ENCODE measurements around the gene PGAM1.
"Not testable (repeated sequence)": the region's sequence is repeated elsewhere in the genome, so short reads cannot be mapped to it uniquely, and the experiment has no call there.

PGAM1 gene

DNA sequence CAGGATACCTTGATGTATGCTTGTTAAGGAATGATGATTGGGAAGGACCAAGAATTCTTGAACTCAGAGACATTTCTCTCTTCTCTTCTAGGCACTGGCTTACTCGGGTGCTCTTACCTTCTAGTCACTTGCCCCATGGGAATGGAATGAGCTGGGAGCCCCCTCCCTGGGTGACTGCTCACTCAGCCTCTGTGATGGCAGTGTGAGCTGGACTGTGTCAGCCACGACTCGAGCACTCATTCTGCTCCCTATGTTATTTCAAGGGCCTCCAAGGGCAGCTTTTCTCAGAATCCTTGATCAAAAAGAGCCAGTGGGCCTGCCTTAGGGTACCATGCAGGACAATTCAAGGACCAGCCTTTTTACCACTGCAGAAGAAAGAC is 30.7 kb downstream of the PGAM1 start:
- DNase-seq (ENCODE audit: low read depth in 3 of 3): no peak

DNA sequence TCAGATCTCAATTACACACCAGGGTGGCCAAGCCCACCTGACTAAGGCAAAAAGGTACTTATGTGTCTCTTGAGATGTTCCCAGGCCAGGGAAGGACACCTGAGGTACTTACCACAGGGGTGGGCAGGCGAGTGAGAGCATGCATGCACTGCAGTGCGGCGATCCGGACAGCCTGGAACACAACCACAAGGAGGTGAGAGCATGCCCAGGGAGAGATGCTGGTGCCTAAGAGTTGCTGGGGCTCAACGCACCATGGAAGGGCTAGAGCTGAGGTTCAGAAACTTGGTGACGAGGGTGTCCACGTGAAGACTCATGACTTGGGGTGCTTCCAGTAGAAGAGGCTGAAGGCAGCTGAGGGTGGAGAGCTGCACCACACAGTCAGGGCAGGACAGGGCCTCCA is 33.1 kb downstream of the PGAM1 start:
- DNase-seq (ENCODE audit: low read depth in 3 of 3): no peak

DNA sequence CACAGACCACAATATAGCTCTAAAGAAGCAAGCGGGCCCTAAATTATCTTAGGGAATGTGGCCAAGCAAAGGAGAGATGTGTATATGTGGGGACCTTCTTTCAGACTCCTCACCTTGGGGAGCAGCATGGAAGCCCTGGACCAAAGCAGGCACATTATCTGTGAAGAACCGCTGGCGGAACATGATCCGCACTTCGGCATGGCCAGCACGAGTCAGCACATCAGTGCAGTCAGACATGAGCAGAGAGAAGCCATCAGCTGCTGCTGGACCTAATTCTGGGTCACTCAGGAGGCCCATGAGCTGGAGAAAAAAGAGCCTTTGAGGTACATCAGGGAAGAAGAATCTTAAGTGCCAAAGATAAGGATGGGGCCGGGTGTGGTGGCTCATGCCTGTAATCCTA is 33.9 kb downstream of the PGAM1 start:
- DNase-seq (ENCODE audit: low read depth in 3 of 3): no peak

DNA sequence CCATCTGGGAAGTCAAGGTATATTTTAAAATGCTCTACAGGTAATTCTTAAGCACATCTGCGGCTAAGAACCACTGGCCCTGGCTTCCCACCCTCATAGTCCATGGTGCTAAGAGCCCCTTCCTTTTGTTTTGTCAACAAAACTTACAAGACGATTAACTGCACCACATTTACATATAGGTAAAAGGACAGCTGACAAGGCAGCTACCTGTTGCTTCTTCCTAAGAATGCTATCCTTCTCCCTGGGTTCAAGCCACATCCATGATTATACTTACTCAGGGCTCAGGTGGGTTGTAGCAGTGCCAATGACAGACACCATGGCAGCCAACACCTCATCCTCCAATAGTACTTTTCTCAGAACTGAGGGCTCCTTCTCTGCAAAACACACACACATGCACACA is 36.3 kb downstream of the PGAM1 start:
- DNase-seq (ENCODE audit: low read depth in 3 of 3): no peak

DNA sequence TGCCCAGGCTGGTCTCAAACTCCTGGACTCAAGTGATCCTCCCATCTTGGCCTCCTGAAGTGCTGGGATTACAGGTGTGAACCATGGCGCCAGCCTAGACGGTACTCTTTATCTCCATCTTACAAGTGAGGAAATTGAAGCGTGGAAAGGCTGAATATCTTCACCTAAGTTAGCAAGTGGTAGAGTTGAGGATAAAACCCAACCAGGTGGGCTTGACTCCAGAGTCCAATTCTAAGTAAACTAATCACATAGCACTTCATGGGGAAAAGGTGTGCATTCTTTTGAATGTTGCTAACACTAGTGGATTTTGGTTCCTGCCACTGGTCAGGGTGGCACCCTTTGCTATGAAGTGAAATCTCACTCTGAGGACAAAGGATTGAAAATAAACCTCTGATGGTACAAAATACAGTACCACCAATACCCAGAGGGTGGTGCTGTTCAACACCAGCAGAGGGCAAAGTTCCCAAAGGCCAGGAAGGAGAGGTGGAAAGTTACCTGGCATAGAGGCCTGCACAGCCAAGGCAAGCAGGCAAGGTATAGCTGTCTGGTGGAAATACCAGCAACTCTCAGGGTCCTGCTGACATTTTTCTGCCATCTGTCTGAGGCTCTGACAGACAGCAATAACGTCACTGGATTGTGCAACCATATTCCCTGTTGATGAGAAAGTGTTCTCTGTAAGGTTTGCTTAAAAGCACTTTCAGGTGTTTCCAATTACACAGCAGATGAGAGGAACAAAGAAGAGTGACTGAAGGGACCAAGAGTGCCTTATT is 37.6 kb downstream of the PGAM1 start:
- DNase-seq (ENCODE audit: low read depth in 3 of 3): no peak

DNA sequence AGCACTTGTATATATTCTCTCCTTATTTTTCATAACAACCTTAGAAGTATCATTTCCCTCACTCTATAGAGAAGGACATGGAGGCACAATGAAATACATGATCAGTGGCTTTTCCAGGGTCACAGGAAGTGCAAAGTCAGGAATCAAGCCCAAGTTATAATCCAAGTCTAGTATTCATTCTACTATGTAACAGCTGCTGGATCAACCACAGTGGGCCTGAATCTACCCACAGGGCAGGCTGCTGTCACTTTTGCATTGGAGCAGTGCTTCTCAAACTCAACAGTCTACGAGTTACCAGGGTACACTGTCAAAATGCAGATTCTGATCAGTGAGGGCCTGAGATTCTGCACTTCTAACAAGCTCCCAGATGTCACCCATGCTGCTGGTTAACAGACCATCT is 38.2 kb downstream of the PGAM1 start:
- no peak for DNase-seq (ENCODE audit: low read depth in 3 of 3)

DNA sequence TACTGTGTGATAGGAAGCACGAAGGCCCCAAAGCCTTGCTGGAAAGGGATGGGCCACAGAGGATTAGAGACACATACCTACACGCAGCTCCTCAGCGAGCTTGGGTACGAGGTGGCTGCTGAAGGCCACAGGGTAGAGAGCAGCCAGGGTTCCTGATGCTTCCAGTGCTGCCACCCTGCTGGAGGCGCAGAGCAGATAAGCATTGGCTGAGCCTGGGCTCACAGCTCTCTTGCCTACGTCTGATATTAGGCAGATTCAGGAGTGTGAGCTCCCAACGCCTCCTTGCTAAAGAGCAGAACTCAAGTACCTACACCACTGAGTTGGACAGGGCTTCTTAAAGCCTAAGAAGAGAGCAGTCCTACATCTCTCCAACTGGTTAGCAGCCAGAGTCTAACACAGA is 40.0 kb downstream of the PGAM1 start:
- no peak for DNase-seq (ENCODE audit: low read depth in 3 of 3)

DNA sequence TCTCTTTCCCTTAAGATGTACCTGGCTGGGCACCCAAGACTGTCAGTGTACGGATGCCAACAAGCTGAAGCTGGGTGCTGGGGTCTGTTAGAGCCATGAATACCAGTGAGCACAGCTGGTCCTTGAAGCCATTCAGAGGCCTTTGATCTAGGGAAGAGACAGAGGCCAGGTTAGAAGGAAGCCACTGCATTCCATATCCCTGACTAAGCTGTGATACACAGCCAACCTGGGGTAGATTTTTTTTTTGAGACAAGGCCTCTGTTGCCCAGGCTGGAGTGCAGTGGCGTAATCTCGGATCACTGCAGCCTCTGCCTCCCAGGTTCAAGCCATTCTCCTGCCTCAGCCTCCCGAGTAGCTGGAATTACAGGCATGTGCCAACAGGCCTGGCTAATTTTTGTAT is 40.8 kb downstream of the PGAM1 start:
- no peak for DNase-seq (ENCODE audit: low read depth in 3 of 3)

DNA sequence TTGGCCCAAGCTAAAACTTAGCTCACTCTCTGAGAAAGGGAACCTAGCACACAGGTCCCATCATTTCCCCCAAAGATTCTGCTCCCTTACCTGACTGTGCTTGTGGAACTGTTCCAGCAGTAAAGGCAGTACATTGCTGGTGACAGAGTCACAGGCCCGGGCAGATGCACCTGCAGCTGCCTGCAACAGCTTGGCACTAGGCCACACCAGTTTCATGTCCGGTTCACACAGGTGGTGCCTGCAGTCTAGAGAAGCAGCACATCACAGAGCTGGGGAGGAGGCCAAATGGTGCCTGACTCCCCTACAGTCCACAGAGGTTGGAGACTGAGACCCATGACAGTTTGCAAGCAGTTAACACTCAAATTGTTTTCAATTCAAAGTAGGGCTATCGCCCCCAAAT is 42.2 kb downstream of the PGAM1 start:
- no peak for DNase-seq (ENCODE audit: low read depth in 3 of 3)

DNA sequence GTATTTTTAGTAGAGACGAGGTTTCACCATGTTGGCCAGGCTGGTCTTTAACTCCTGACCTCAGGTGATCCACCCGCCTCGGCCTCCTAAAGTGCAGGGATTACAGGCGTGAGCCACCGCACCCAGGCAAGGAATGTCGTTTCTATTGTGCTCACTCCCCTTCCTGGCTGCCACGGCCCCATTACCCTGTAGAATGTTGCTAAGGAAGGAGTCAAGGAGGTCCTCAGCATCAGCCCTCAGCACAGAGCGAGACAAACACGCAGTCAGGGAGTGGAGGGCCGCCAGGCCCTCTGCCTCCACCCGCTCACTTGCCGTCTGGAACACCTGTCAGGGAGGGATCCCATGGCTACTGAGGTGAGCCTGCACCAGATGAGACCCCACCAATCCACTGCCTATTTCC is 42.8 kb downstream of the PGAM1 start:
- DNase-seq (ENCODE audit: low read depth in 3 of 3): not testable (repeated sequence)

DNA sequence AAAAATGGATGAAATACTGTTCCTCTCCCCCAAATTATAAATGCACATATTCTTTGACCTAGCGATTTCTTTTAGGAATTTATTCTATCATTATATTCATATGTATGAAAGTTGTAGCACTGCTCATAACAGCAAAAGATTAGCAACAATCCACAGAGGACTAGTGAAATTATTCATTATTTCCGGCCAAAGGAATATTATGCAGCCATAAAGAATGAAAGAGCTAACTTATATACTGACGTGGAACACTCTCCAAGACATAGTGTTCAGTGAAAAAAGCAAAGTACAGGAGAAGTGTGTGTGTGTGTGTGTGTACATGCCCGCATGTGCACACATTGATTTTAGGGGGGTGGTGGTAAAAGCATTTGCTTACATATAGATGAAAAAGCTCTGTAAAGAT is 48.9 kb downstream of the PGAM1 start:
- DNase-seq (ENCODE audit: low read depth in 3 of 3): no peak

DNA sequence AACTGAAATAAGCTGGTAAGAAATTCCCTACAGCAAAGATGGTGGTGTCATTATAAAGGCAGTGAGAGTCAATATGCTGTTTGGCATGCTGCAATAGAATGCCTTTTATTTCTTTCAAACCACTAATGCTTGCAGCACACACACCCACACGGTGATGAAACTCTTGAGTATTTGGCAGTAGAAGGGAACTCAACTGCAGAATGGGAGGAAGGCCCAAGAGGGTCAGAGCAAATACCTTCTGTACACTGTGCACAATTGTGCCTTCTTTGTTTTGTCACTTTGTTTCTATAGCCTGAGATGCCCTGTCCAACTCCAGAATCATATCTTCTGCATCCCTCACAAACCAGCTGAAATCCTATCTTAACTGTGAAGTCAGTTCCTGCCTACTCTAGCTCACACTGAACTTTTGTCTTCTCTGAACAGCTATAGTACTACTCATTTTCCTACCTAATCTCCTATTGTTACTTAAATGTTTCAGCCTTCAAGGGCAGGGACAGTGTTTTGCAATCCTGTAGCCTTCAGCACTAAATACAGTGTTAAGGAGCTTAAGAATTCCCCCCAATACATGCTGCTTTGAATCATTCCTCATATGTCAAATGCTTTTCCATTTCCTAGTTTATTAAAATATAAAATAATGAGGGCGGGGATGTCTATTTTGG is 50.1 kb downstream of the PGAM1 start:
- no peak for DNase-seq (ENCODE audit: low read depth in 3 of 3)

DNA sequence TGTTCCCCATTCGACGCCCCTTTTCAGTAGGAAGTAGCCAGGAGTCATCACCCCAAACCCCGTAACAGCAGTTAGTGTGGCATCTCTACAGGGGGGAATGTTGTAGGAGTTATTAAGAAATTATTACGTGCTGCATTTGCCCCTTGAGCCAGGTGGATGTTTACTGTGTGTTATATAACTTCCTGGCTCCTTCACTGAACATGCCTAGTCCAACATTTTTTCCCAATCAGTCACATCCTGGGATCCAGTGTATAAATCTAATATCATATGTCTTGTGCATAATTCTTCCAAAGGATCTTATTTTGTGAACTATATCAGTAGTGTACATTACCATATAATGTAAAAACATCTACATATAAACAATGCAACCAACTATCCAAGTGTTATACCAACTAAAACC is 53.4 kb downstream of the PGAM1 start:
- not testable (repeated sequence) for DNase-seq (ENCODE audit: low read depth in 3 of 3)

DNA sequence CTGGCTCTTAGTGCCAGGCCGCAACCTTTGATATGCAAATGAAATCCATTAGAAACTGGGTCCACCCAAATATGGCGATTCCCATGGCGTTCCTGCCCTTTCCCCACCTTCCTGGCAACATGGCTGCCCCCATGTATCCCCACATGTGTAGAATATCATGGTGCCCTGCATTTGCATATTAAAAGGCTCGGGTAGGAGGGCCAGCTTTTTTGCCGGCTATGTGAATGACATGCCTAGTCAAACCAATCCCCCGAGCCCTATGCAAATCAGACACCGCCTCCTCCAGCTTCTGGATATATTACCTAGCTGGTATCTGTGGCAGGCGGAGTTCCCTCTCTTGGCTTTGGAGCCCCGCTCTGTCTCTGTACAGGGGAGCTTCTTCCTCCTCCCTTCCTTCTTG is 53.9 kb downstream of the PGAM1 start:
- no peak for DNase-seq (ENCODE audit: low read depth in 3 of 3)

DNA sequence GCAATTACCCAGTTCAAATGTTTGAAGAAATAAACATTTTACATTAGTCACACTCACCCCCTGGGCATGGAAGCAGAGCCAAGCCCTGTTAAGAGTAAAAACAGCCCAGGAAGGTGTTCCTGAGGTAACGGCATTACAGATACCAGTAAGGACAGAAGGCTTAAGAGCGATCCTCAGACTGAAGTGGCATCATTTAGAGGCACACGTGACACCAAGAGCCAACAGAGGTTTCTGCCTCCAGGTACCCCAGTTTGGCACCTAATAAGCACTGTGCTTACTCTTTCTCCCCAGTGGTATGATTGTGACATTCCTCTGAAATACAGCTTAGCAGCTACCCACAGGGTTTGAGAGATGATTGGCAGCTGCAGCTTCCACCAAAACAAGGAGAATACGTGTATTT is 55.1 kb downstream of the PGAM1 start:
- no peak for DNase-seq (ENCODE audit: low read depth in 3 of 3)

DNA sequence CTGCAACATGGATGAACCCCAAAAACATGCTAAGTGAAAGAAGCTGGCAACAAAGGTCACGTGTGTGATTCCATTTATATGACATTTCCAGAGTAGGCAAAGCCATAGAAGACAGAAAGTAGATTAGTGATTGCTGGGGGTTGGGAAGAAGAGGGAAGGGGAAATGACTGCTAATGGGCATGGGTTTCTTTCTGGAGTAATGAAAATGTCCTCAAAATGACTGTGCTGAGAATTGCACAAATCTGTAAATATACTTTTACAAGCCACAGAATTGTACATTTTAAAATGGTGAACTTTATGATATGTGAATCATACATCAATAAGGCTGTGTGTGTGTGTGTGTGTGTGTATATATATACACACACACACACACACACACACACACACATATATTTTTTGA is 56.4 kb downstream of the PGAM1 start:
- no peak for DNase-seq (ENCODE audit: low read depth in 3 of 3)

All from stimulated activated CD4-positive, alpha-beta T cell treated with anti-CD3 and anti-CD28 coated beads, TNF-alpha, amount 100 ng/mL, for 48 hours (primary cell).